ENCODE data around the gene TRIM26.
"Not testable (repeated sequence)": the region's sequence is repeated elsewhere in the genome, so short reads cannot be mapped to it uniquely, and the experiment has no call there.

Gene TRIM26

GRCh38 chr6:30212865-30213666, at the start of gene TRIM26:
TRIM26 (minus strand) TSS chr6:30213406; CDS start chr6:30199103, 14,303 bp downstream.
- DNase-seq (ENCODE audit: low read depth in 2 of 2), result peak; percentile 87 to 92

GRCh38 chr6:30260036-30260504, 46.9 kb upstream of the TRIM26 start:
- peak in 1 of 2 donors; percentile 10 for DNase-seq (ENCODE audit: low read depth in 2 of 2)

- peak in 1 of 2 donors; percentile 32 for DNase-seq (ENCODE audit: low read depth in 2 of 2)
Observed at GRCh38 chr6:30259140-30260035, 46.2 kb upstream of the TRIM26 start.

- no peak for DNase-seq (ENCODE audit: low read depth in 2 of 2)
Observed at GRCh38 chr6:30258204-30258603, 45.0 kb upstream of the TRIM26 start.

- DNase-seq (ENCODE audit: low read depth in 2 of 2), result not testable (repeated sequence)
Observed at GRCh38 chr6:30252417-30252816, 39.2 kb upstream of the TRIM26 start.

- DNase-seq (ENCODE audit: low read depth in 2 of 2), result no peak
Observed at GRCh38 chr6:30244560-30244959, 31.4 kb upstream of the TRIM26 start.

GRCh38 chr6:30238178-30238795, 25.1 kb upstream of the TRIM26 start:
- no peak for DNase-seq (ENCODE audit: low read depth in 2 of 2)

- DNase-seq (ENCODE audit: low read depth in 2 of 2), result no peak
Observed at GRCh38 chr6:30234356-30234755, 21.1 kb upstream of the TRIM26 start.

GRCh38 chr6:30231067-30231466, 17.9 kb upstream of the TRIM26 start:
- DNase-seq (ENCODE audit: low read depth in 2 of 2), result no peak

- no peak for DNase-seq (ENCODE audit: low read depth in 2 of 2)
Observed at GRCh38 chr6:30227763-30228487, 14.7 kb upstream of the TRIM26 start.

- no peak for DNase-seq (ENCODE audit: low read depth in 2 of 2)
Observed at GRCh38 chr6:30227242-30227722, 14.1 kb upstream of the TRIM26 start.

GRCh38 chr6:30223339-30223738, 10.1 kb upstream of the TRIM26 start:
- no peak for DNase-seq (ENCODE audit: low read depth in 2 of 2)

GRCh38 chr6:30221956-30222355, 8.8 kb upstream of the TRIM26 start:
- DNase-seq (ENCODE audit: low read depth in 2 of 2), result not testable (repeated sequence)

GRCh38 chr6:30221395-30221794, 8.2 kb upstream of the TRIM26 start:
- DNase-seq (ENCODE audit: low read depth in 2 of 2), result not testable (repeated sequence)

GRCh38 chr6:30219244-30219643, 6.0 kb upstream of the TRIM26 start:
- DNase-seq (ENCODE audit: low read depth in 2 of 2), result peak in 1 of 2 donors; percentile 17

GRCh38 chr6:30216096-30216495, 2.9 kb upstream of the TRIM26 start:
- DNase-seq (ENCODE audit: low read depth in 2 of 2), result no peak

GRCh38 chr6:30214657-30214982, 1.4 kb upstream of the TRIM26 start:
- DNase-seq (ENCODE audit: low read depth in 2 of 2), result no peak

- peak; percentile 25 to 42 for DNase-seq (ENCODE audit: low read depth in 2 of 2)
Observed at GRCh38 chr6:30213957-30214656, 901 bp upstream of the TRIM26 start.

- no peak for DNase-seq (ENCODE audit: low read depth in 2 of 2)
Observed at GRCh38 chr6:30213667-30213956, 406 bp upstream of the TRIM26 start.

GRCh38 chr6:30211899-30212298, 1.3 kb downstream of the TRIM26 start:
- no peak for DNase-seq (ENCODE audit: low read depth in 2 of 2)

GRCh38 chr6:30211306-30211705, 1.9 kb downstream of the TRIM26 start:
- DNase-seq (ENCODE audit: low read depth in 2 of 2), result no peak

Measured in stimulated activated CD4-positive, alpha-beta T cell treated with anti-CD3 and anti-CD28 coated beads, Interleukin-1b, Interleukin-23, amount 100 ng/mL, for 1 hour (primary cell).